ENCODE results near the gene HOXC4. TPM values are rescaled to one million over a fixed set of nuclear protein-coding genes. Genes with fewer than 3 reads are reported as not detected.
A peak's percentile ranks its signal among the peaks of the same experiment; 100 is the strongest.

The HOXC4 gene
- total and polyA plus RNA-seq, 10 of the 15 experiments (the other 5 are each of a cell fraction or from before 2014, with no cell fraction given): 1.0 to 11.4 (median 4.2) TPM

DNA sequence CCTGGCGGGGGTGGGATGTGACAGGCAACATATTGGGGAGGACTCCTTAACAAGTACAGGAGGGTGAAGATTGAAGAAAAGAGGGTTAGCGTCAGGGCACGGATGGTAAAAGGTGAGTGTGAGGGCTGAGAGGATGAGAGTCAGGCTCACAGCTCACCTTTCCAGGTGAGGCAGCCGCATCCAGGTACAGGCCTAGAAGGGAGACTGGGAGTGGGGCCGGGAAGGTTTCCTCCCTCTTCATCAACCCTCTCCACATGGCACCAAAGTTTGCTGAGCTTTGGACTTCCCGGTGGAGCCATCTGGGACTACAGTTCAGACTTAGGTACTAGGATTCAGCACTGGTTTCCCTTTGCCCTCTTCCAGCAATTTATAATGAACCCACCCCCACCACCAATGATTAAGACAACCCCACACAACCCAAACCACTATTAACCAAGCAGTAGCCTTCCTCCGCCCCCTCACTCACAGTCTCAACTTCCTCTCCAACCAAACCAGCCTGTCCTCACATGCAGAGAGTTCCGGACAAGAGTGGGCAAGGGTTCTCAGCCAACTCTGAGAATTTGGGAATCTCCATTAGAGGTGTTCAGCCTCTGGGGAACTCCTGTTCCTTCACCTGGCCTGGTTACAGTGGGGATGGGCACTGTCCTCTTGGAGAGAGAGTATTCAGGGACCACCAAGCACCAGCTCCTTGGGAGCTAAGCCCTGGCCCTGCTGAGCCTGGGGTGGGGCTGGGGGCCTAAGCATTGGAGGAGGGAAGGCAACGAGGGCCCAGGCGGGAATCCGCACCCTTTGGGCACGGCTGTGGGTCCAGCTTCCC, 2.4 kb upstream of the HOXC4 start:
- TF ChIP-seq EGR1 (IDR thresholded peaks at IDR 0.05; ENCODE audit: borderline replicate concordance in 1 of 2, low read depth in 2 of 2, low read length in 2 of 2) (peak in 1 of 2 experiments; percentile 85; a peak in 2 of 3 replicates), RB1 (IDR thresholded peaks at IDR 0.05; ENCODE audit: borderline replicate concordance) (no peak), RUNX3 (IDR thresholded peaks at IDR 0.05; ENCODE audit: low read length) (peak; percentile 56)
- in situ Hi-C loops (cut with MboI) (no loop called here), intact Hi-C loops (cut with micrococcal nuclease; ENCODE audit: unreplicated experiment) (no loop called here)
- FAIRE-seq (peak; percentile 68), ATAC-seq (no peak), DNase-seq (ENCODE audit: low read depth, low spot score) (no peak)
- no peaks in the 10 kb centered on the region for H3K36me3 ChIP-seq (ENCODE audit: control insufficient read depth in 2 of 2, insufficient read depth in 2 of 2, low read length in 1 of 2)
- peaks cover 22% of the 10 kb centered on the region for H3K4me1 ChIP-seq (ENCODE audit: control insufficient read depth, insufficient read depth, low read length)
- ChIA-PET POLR2A (interaction anchor here (0.5 to 3.7 kb wide), 6 partner anchors 10 to 74 kb away, joined by 3 to 12 read pairs (median 4); partner anchors contain the start of gene HOXC6), SMC1A (ENCODE audit: uncharacterized antibody, unreplicated experiment) (interaction anchor here (0.7 to 2.1 kb wide), 10 partner anchors 10 to 165 kb away, joined by 3 to 9 read pairs (median 3); partner anchors contain the start of genes HOXC5 and SMUG1), CTCF (interaction anchor here (1.0 to 6.4 kb wide), 6 partner anchors 10 to 305 kb away, joined by 3 to 57 read pairs (median 6); partner anchors contain the start of genes HOXC5 and SMUG1), RAD21 (ENCODE audit: unreplicated experiment) (interaction anchor here (0.7 to 6.0 kb wide), 3 partner anchors 19 to 209 kb away, joined by 3 to 56 read pairs (median 3); partner anchors contain the start of gene HOXC5)
- H3K27me3 ChIP-seq (replicated peaks in 1 of 2; ENCODE audit: control insufficient read depth in 2 of 2, insufficient read depth in 2 of 2, low read length in 1 of 2): peaks cover 4 to 6% of the 10 kb centered on the region in 2 experiments; a peak in 3 of 4 replicates
- H3K9me3 ChIP-seq (replicated peaks; ENCODE audit: control insufficient read depth, insufficient read depth, low read length): no peaks in the 10 kb centered on the region
- H3K4me3 ChIP-seq: no peak overlapping the region
- no TSS peak for BruUV-seq (replicated peaks)
- H3K79me2 ChIP-seq (ENCODE audit: control insufficient read depth, insufficient read depth, low read length): peaks cover 14% of the 10 kb centered on the region
- 69% methylated on average over 12 of the region's 12 CpGs for WGBS (ENCODE audit: insufficient coverage, insufficient replicate concordance, low lambda C conversion rate, missing lambda C conversion rate)
- no peak overlapping the region; the same call in 1 of the 2 replicates for H3K9ac ChIP-seq (ENCODE audit: control insufficient read depth, insufficient read depth, low read length)
- H3K27ac ChIP-seq (ENCODE audit: control insufficient read depth, insufficient read depth): no peak overlapping the region; the same call in 1 of the 2 replicates
- H2AFZ ChIP-seq (ENCODE audit: control insufficient read depth, low read depth, low read length): peak overlapping the region; percentile 65
- no peaks in the 10 kb centered on the region for H4K20me1 ChIP-seq (ENCODE audit: control insufficient read depth, insufficient read depth)
- H3K4me2 ChIP-seq (ENCODE audit: control insufficient read depth, insufficient read depth): peak overlapping the region; percentile 67

All from GM12878 (cell line).